Measurements from ENCODE around the gene KBTBD3. TPM values are rescaled to one million over a fixed set of nuclear protein-coding genes. Genes with fewer than 3 reads are reported as not detected.

Gene KBTBD3
- total and polyA plus RNA-seq, 2 of the 4 experiments (the other 2 are of a cell fraction): 1.6 to 1.7 TPM

- no CpG with 5 or more reads among the region's 2 CpGs for WGBS, 2 experiments (ENCODE audit: extremely low coverage in 2 of 2, insufficient read length in 1 of 2)
- no peak overlapping the region for H4K8ac ChIP-seq (ENCODE audit: low read depth in 2 of 2, low read length in 2 of 2)
- H3K14ac ChIP-seq (replicated peaks; ENCODE audit: low read depth, low read length): no peak overlapping the region
- H3K9ac ChIP-seq (ENCODE audit: low read depth, low read length): no peak overlapping the region
- no peaks in the 10 kb centered on the region for H3K27me3 ChIP-seq (ENCODE audit: control insufficient read depth, insufficient read depth, low read length)
- no peak overlapping the region for H3K4ac ChIP-seq (ENCODE audit: low read depth, low read length)
- dilution Hi-C loops (cut with HindIII; ENCODE audit: low sequenced_read_pairs, unreplicated experiment) (no loop called here), in situ Hi-C loops (cut with MboI; ENCODE audit: low sequenced_read_pairs) (no loop called here), intact Hi-C loops (cut with micrococcal nuclease) (loop anchor here (5.0 to 10.0 kb wide), 2 partner anchors 308 to 500 kb away; no protein-coding TSS in a partner anchor)
- ATAC-seq (ENCODE audit: low read depth) (no peak; the same call in 1 of the 2 replicates), DNase-seq (no peak)
- no TSS peak for BruUV-seq (replicated peaks)
- H2BK5ac ChIP-seq (ENCODE audit: low read depth, low read length, poor library complexity, severe bottlenecking): peak overlapping the region; percentile 14
- H3K18ac ChIP-seq (ENCODE audit: low read depth, low read length): no peak overlapping the region
- no peak overlapping the region for H2AK9ac ChIP-seq (replicated peaks; ENCODE audit: low read depth, low read length, poor library complexity)
- H3K9me1 ChIP-seq (ENCODE audit: insufficient read depth, low read length): no peaks in the 10 kb centered on the region
- H3K56ac ChIP-seq (ENCODE audit: extremely low read depth, insufficient read depth, low read length): 0 out of 2 replicates have a peak overlapping the region, but pooled peaks have one; percentile 26
- no peak overlapping the region for H3K4me3 ChIP-seq (ENCODE audit: insufficient read depth, low read depth, low read length)
- peaks cover 16% of the 10 kb centered on the region for H3K36me3 ChIP-seq (ENCODE audit: control insufficient read depth, insufficient read depth, low read length)
- H4K20me1 ChIP-seq (ENCODE audit: insufficient read depth, low read length): peaks cover 4% of the 10 kb centered on the region; the same call in 1 of the 2 replicates
- H3K4me1 ChIP-seq (ENCODE audit: control insufficient read depth, insufficient read depth, low read length): peaks cover 5% of the 10 kb centered on the region
- TF ChIP-seq ELK1 (IDR thresholded peaks at IDR 0.05; ENCODE audit: borderline replicate concordance, low read depth, low read length) (no peak), USF2 (IDR thresholded peaks at IDR 0.05; ENCODE audit: low read depth, low read length) (no peak), CEBPB (IDR thresholded peaks at IDR 0.05; ENCODE audit: low read depth, low read length) (no peak), CHD1 (IDR thresholded peaks at IDR 0.05; ENCODE audit: low read depth, low read length) (no peak), RAD21 (IDR thresholded peaks at IDR 0.05; ENCODE audit: low read length) (no peak), MXI1 (IDR thresholded peaks at IDR 0.05; ENCODE audit: borderline replicate concordance, low read depth, low read length) (no peak), NFE2L2 (IDR thresholded peaks at IDR 0.05; ENCODE audit: low read depth, low read length) (no peak), MAZ (IDR thresholded peaks at IDR 0.05; ENCODE audit: borderline replicate concordance, low read depth, low read length) (no peak), SMC3 (IDR thresholded peaks at IDR 0.05; ENCODE audit: low read depth, low read length) (no peak), FOS (IDR thresholded peaks at IDR 0.05; ENCODE audit: low read depth, low read length) (no peak), MAFK (IDR thresholded peaks at IDR 0.05; ENCODE audit: low read depth, low read length) (no peak), RFX5 (IDR thresholded peaks at IDR 0.05; ENCODE audit: low read depth, low read length) (no peak), POLR2A (IDR thresholded peaks at IDR 0.05; ENCODE audit: low read depth, low read length) (no peak), RCOR1 (IDR thresholded peaks at IDR 0.05; ENCODE audit: insufficient replicate concordance, low read length) (no peak)
- TF ChIP-seq, protein P1, sequence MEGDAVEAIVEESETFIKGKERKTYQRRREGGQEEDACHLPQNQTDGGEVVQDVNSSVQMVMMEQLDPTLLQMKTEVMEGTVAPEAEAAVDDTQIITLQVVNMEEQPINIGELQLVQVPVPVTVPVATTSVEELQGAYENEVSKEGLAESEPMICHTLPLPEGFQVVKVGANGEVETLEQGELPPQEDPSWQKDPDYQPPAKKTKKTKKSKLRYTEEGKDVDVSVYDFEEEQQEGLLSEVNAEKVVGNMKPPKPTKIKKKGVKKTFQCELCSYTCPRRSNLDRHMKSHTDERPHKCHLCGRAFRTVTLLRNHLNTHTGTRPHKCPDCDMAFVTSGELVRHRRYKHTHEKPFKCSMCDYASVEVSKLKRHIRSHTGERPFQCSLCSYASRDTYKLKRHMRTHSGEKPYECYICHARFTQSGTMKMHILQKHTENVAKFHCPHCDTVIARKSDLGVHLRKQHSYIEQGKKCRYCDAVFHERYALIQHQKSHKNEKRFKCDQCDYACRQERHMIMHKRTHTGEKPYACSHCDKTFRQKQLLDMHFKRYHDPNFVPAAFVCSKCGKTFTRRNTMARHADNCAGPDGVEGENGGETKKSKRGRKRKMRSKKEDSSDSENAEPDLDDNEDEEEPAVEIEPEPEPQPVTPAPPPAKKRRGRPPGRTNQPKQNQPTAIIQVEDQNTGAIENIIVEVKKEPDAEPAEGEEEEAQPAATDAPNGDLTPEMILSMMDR (conservative IDR thresholded peaks at IDR 0.05; ENCODE audit: low read depth, low read length): no peak
- no peak overlapping the region for H2AFZ ChIP-seq (replicated peaks; ENCODE audit: low read length, poor library complexity)
- no peak overlapping the region for H2BK20ac ChIP-seq (ENCODE audit: low read depth, low read length)
- no peak overlapping the region for H4K5ac ChIP-seq (ENCODE audit: low read depth, low read length)
- H2AK5ac ChIP-seq (ENCODE audit: low read depth, low read length): no peak overlapping the region
- H3K27ac ChIP-seq (ENCODE audit: insufficient read depth, low read length): no peak overlapping the region
- peak overlapping the region; percentile 72; the same call in 1 of the 2 replicates for H3K4me2 ChIP-seq (ENCODE audit: low read depth, low read length)
- ChIA-PET CTCF (interaction anchor here (1.0 to 1.2 kb wide), 3 partner anchors 14 to 64 kb away, joined by 3 read pairs; no protein-coding TSS in a partner anchor), POLR2A (ENCODE audit: unreplicated experiment) (no interaction called here)
- no peak overlapping the region for H2BK120ac ChIP-seq (ENCODE audit: low read depth, low read length)
- H2BK15ac ChIP-seq (ENCODE audit: low read depth, low read length): no peak overlapping the region
- H3K9me3 ChIP-seq (ENCODE audit: control insufficient read depth, insufficient read depth, low read length): no peaks in the 10 kb centered on the region
- H3K79me1 ChIP-seq (ENCODE audit: low read depth in 1 of 2, low read length in 2 of 2): peaks cover 11 to 45% of the 10 kb centered on the region in 2 experiments
- no peak overlapping the region for H4K91ac ChIP-seq (ENCODE audit: insufficient read depth, low read depth, low read length)
- no peak overlapping the region for H3K23ac ChIP-seq (ENCODE audit: low read depth, low read length)
Measured at GRCh38 chr11:106086850-106087249, 9.7 kb upstream of the KBTBD3 start.

All from IMR-90 (cell line).